NB4 (cell line): ENCODE data around the gene TMEM30B.

Source experiments
- CTCF ChIP-seq: IDR thresholded peaks from one replicate; pipeline ENCODE4 v1.5.1; 2012; ENCODE audit warnings: low read depth, low read length
- POLR2A ChIP-seq: IDR thresholded peaks from 2 replicates; pipeline ENCODE4 v1.6.1; 2011; ENCODE audit warnings: mild to moderate bottlenecking; ENCODE audit not compliant: insufficient read length; ENCODE audit errors: extremely low read depth

GRCh38 chr14:61244009-61244408 lies 37.1 kb downstream of the TMEM30B start:
- TF ChIP-seq CTCF (no peak), POLR2A (no peak)
